ENCODE data around the gene LYSMD1.
"Not testable (repeated sequence)": the region's sequence is repeated elsewhere in the genome, so short reads cannot be mapped to it uniquely, and the experiment has no call there.

The LYSMD1 gene

GRCh38 chr1:151165738-151166504 is at the start of gene LYSMD1, which contains the start of gene SCNM1:
Gene LYSMD1, minus strand, starts transcription at chr1:151165902. Its CDS starts 644 bp downstream, at chr1:151165258.
Gene SCNM1, plus strand, starts transcription at chr1:151166144. Its CDS starts 9 bp downstream, at chr1:151166153.
- DNase-seq = peak; percentile 98

- no peak for DNase-seq
These were observed 47.9 kb upstream of the LYSMD1 start for GRCh38 chr1:151213560-151213959.

- DNase-seq = no peak
These were observed 46.4 kb upstream of the LYSMD1 start for GRCh38 chr1:151211972-151212705.

GRCh38 chr1:151210830-151211229 is 45.1 kb upstream of the LYSMD1 start:
- DNase-seq = no peak

- not testable (repeated sequence) for DNase-seq
These were observed 39.8 kb upstream of the LYSMD1 start for GRCh38 chr1:151205381-151205965.

- DNase-seq = no peak
These were observed 34.3 kb upstream of the LYSMD1 start for GRCh38 chr1:151199873-151200581.

- peak; percentile 98 for DNase-seq
These were observed 32.8 kb upstream of the LYSMD1 start, which contains the start of gene PIP5K1A for GRCh38 chr1:151198254-151199127. Gene PIP5K1A, plus strand, starts transcription at chr1:151198552. Its CDS starts 445 bp downstream, at chr1:151198997.

GRCh38 chr1:151197863-151198253 is 32.2 kb upstream of the LYSMD1 start:
- DNase-seq = no peak

GRCh38 chr1:151196292-151196800 is 30.6 kb upstream of the LYSMD1 start:
- peak; percentile 42 for DNase-seq

- DNase-seq = not testable (repeated sequence)
These were observed 29.3 kb upstream of the LYSMD1 start for GRCh38 chr1:151194894-151195594.

GRCh38 chr1:151193856-151194255 is 28.2 kb upstream of the LYSMD1 start:
- no peak for DNase-seq

GRCh38 chr1:151193304-151193703 is 27.6 kb upstream of the LYSMD1 start:
- no peak for DNase-seq

GRCh38 chr1:151192047-151192446 is 26.3 kb upstream of the LYSMD1 start:
- DNase-seq = no peak

- DNase-seq = peak; percentile 90
These were observed 24.1 kb upstream of the LYSMD1 start, which contains the start of gene VPS72 for GRCh38 chr1:151189637-151190445. Gene VPS72, minus strand, starts transcription at chr1:151190197. Its CDS starts 76 bp downstream, at chr1:151190121.

- DNase-seq = not testable (repeated sequence)
These were observed 23.0 kb upstream of the LYSMD1 start for GRCh38 chr1:151188667-151189066.

- no peak for DNase-seq
These were observed 21.5 kb upstream of the LYSMD1 start for GRCh38 chr1:151187205-151187604.

- no peak for DNase-seq
These were observed 18.5 kb upstream of the LYSMD1 start for GRCh38 chr1:151184211-151184610.

GRCh38 chr1:151176514-151177045 is 10.9 kb upstream of the LYSMD1 start:
- no peak for DNase-seq

GRCh38 chr1:151175863-151176262 is 10.2 kb upstream of the LYSMD1 start, which contains the start of gene TMOD4:
Gene TMOD4, minus strand, starts transcription at chr1:151175981. Its CDS starts 1,106 bp downstream, at chr1:151174875.
- DNase-seq = no peak
